NT2/D1 (cell line): ENCODE results near the gene ELF4.

ENCODE experiments used
- YY1 ChIP-seq: IDR thresholded peaks from 2 replicates; pipeline ENCODE4 v1.6.1; 2011; ENCODE audit not compliant: insufficient read length, insufficient read depth
- ZNF274 ChIP-seq: IDR thresholded peaks from 2 replicates; pipeline ENCODE4 v1.6.1; 2011; ENCODE audit warnings: mild to moderate bottlenecking, low read depth, low read length

DNA sequence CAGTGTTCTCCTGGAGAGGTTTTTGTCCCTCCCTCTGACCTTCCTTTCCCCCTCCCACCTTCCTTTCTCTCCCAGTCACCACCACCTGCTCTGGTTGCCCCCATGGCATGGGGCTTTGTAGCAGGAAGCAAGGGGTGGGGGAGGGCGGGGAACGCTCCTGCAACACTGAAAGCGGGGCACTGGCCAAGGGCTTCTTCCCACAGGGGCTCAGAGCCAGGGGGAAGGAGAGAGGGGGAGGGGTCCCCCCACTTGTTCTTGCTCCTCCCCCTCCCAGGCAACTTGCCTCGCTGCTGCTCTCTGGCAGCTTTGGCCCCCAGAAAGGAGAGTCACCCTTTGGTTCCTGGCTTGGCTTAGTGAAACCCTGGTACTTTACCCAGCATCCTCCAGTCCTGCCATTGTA, 79.5 kb downstream of the ELF4 start:
- no peak for TF ChIP-seq ZNF274
- no peak for TF ChIP-seq YY1
